ENCODE measurements around the gene LGALS9.

LGALS9 gene

GRCh38 chr17:27630607-27631410 lies at the start of gene LGALS9:
Gene LGALS9 (plus strand): TSS chr17:27631188. CDS start chr17:27631266, 78 bp downstream.
- DNase-seq (ENCODE audit: extremely low spot score, insufficient read length, low read depth), result peak; percentile 44
- peak; percentile 89 for FAIRE-seq

DNA sequence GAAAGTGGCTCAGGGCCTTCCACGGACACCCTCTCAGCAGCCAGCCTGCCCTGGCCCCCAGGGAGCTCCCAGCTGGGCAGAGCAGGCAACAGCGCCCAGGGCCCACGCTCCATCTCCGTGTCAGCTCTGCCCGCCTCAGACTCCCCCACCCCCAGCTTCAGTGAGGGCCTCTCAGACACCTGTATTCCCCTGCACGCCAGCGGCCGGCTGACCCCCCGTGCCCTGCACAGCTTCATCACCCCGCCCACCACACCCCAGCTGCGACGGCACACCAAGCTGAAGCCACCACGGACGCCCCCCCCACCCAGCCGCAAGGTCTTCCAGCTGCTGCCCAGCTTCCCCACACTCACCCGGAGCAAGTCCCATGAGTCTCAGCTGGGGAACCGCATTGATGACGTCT lies 48.3 kb upstream of the LGALS9 start:
- FAIRE-seq (no peak), DNase-seq (ENCODE audit: extremely low spot score, insufficient read length, low read depth) (no peak)

- peak; percentile 67 for FAIRE-seq
- no peak for DNase-seq (ENCODE audit: extremely low spot score, insufficient read length, low read depth)
Observed at GRCh38 chr17:27585153-27585681, 45.8 kb upstream of the LGALS9 start.

DNA sequence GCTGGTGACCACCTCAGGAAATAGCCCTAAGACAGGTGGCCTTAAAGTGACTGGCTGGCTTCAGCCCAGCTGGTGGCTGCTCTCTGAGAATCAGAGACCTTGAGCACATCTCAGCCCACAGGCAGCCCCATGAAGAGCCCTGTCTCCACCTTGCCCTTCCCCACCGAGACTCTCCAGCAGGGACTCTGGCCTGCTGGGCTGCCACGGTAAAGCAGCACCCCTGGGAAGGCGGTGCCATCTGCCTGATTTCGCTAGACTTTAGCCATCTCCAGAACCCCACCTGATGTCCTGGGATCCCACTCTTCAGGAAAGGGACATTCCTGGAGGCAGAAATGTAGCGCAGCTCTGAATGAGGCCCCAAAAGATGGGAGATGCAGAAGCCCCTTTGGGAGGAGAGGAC lies 45.2 kb upstream of the LGALS9 start:
- no peak for DNase-seq (ENCODE audit: extremely low spot score, insufficient read length, low read depth)
- no peak for FAIRE-seq

- FAIRE-seq, result no peak
- DNase-seq (ENCODE audit: extremely low spot score, insufficient read length, low read depth), result no peak
Observed at GRCh38 chr17:27586203-27586721, 44.7 kb upstream of the LGALS9 start.

- FAIRE-seq (no peak), DNase-seq (ENCODE audit: extremely low spot score, insufficient read length, low read depth) (no peak)
Observed at GRCh38 chr17:27588354-27588753, 42.6 kb upstream of the LGALS9 start.

- DNase-seq (ENCODE audit: extremely low spot score, insufficient read length, low read depth), result no peak
- FAIRE-seq, result no peak
Observed at GRCh38 chr17:27590864-27591263, 40.1 kb upstream of the LGALS9 start.

- no peak for FAIRE-seq
- DNase-seq (ENCODE audit: extremely low spot score, insufficient read length, low read depth), result no peak
Observed at GRCh38 chr17:27591986-27592385, 39.0 kb upstream of the LGALS9 start.

DNA sequence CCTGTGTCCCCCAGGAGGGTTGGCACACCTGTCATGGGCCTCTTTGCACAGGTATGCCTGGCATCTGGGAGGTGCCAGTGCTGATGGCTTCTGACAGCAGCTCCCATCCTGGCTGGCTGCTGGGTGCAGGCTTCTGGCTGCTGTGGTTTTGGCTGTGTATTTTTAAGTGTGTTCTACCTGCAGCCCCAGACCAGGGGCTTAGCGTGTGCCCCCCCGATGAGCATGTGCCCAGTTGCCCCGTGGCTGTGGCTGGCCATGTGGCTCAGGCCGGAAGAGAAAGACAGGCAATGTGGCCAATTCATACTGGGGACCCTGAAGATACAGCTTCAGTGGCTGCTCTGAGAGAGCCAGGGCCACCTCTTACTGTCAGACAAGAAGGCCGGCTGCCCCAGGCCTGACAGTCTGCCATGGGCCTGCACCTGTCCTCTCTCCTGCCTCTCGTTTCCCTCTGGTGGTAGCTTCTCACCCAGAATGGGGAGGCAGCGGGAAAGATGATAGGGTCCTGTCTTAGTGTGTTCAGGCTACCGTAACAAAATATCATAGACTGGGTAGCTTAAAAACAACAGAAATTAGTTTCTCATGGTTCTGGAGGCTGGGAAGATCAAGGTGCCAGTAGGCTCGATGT lies 37.6 kb upstream of the LGALS9 start:
- FAIRE-seq, result no peak
- DNase-seq (ENCODE audit: extremely low spot score, insufficient read length, low read depth), result no peak

GRCh38 chr17:27593857-27594255 lies 37.1 kb upstream of the LGALS9 start:
- FAIRE-seq, result no peak
- no peak for DNase-seq (ENCODE audit: extremely low spot score, insufficient read length, low read depth)

GRCh38 chr17:27595208-27595607 lies 35.8 kb upstream of the LGALS9 start:
- FAIRE-seq (no peak), DNase-seq (ENCODE audit: extremely low spot score, insufficient read length, low read depth) (no peak)

DNA sequence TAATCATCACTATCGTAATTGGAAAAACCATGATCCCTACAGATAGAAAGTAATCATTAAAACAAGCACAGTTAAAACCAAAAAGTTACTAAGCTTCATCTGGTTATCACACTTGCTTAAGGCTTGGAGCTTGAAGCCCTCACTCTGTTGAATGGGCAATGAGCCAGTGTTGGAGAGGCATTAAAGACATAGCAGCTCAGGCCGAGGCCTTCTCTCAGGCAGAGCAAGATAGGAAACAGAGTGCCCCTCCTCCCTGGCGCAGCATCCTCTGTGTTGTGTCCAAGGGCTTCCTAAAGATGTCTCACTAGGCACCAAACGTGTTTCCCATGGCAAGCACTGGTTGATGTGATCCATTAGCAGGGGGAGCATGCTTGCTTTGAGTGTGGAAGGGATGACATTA lies 34.9 kb upstream of the LGALS9 start:
- DNase-seq (ENCODE audit: extremely low spot score, insufficient read length, low read depth), result no peak
- FAIRE-seq, result no peak

GRCh38 chr17:27596566-27597187 lies 34.3 kb upstream of the LGALS9 start:
- FAIRE-seq (no peak), DNase-seq (ENCODE audit: extremely low spot score, insufficient read length, low read depth) (no peak)

GRCh38 chr17:27597188-27597580 lies 33.8 kb upstream of the LGALS9 start:
- DNase-seq (ENCODE audit: extremely low spot score, insufficient read length, low read depth) (no peak), FAIRE-seq (no peak)

DNA sequence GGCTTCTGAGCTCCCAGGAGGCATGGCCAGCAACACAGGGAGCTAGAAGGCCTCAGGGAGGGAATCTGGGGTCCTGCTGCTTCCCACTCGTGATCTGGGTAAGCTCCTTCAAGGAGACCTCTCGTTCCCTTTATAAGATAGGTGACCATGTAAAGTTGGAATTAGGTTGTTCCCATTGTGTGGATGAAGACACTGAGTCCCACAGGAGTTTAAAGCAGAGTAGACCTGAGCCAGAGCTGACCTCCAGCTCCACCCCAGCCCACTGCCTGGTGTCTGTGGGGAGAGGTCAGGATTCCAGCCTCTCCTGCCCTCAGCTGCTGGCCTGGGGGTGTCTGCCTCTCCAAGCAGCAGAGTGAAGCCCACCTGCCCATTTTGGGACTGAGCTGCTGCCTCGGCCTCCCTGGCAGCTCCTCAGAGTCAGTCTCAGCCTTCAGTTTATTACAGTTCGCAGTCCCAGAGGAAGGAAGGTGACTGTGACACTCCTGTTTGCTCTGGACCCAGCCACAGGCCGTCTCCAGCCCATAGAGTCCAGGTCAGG lies 33.1 kb upstream of the LGALS9 start:
- FAIRE-seq (no peak), DNase-seq (ENCODE audit: extremely low spot score, insufficient read length, low read depth) (no peak)

DNA sequence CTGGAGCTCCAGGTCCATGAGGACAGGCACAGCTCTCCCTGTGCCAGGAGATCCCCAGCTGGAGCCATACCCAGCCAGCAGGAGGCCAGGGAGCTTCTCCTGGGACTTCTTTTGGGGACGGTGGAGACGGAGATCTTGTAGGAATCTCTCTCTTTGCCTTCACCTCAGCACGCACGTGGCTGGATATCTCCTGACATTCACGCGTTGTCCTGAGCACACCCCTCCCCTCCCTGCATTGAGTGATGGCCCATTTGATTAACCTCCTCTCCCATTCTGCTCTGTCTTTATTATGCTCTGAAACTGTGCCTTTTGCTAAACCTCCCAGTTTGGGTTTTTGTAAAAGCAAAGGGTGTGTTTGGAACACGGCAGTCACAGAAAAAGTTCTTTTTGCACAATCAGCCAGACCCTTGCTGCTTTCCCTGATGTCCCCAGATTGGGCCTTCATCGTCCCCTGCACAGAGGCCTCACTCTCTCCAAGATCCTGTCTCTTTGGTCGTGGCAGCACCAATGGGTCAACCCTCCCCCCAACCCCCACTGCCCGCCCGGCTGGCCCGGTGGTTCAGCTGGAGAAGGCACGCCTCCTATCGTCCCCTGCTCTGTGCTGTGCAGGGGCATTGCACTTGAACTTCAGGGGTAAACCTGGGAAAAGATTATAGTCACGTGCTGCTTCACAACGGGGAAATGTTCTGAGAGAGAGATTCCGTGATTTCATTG lies 32.5 kb upstream of the LGALS9 start:
- DNase-seq (ENCODE audit: extremely low spot score, insufficient read length, low read depth), result no peak
- no peak for FAIRE-seq

DNA sequence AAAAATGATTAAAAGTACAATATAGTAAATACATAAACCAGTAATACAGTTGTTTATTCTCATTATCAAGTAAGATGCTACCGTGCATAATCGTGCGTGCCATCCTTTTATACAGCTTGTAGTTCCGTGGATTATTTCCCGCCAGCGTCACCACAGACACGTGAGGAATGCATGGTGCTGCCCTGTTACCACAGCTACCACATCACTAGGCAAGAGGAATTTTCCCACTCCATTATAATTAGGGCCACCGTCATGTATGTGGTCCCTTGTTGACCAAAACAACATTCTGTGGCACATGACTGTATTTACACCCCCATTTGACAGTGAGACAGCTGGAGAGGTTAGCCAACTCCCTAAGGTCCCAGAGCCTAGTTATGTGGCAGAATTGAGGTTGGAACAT lies 30.5 kb upstream of the LGALS9 start:
- FAIRE-seq (no peak), DNase-seq (ENCODE audit: extremely low spot score, insufficient read length, low read depth) (no peak)

- DNase-seq (ENCODE audit: extremely low spot score, insufficient read length, low read depth) (peak; percentile 47), FAIRE-seq (peak; percentile 90)
Observed at GRCh38 chr17:27601069-27601974, 29.7 kb upstream of the LGALS9 start.

DNA sequence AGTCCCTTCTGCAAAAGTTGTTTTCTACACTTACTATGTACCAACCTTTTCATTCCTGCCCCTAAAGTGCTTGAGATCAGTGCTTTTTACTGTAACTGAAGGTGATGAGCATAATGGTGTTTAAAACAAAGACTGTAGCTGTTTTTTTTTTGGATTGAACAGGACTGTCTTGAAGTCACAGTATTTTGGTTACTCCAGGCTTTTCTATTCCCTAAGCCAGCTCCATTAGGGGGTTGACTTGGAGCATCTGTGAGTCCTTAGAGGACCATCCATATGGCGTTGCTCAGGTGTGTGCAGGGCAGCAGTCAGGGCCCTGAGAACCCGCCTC lies 29.0 kb upstream of the LGALS9 start:
- FAIRE-seq, result no peak
- DNase-seq (ENCODE audit: extremely low spot score, insufficient read length, low read depth), result no peak

Measured in GM18507 (cell line).